Activated CD8-positive, alpha-beta memory T cell treated with anti-CD3 and anti-CD28 coated beads, Interleukin-2, amount 50 U/mL, for 1 hour (primary cell): ENCODE data around the gene CNTLN.
"Not testable (repeated sequence)": the region's sequence is repeated elsewhere in the genome, so short reads cannot be mapped to it uniquely, and the experiment has no call there.

Source experiments
- DNase-seq: peaks from one replicate; pipeline ENCODE4 v3.0.0-alpha.2; 2020; ENCODE audit errors: extremely low read depth

Gene CNTLN

GRCh38 chr9:17509701-17510100 lies 374.9 kb downstream of the CNTLN start:
- no peak for DNase-seq

- DNase-seq, result no peak
Observed at GRCh38 chr9:17519761-17520160, 384.9 kb downstream of the CNTLN start.

GRCh38 chr9:17520268-17521064 lies 385.6 kb downstream of the CNTLN start:
- no peak for DNase-seq

GRCh38 chr9:17521100-17521855 lies 386.4 kb downstream of the CNTLN start:
- no peak for DNase-seq

- DNase-seq, result not testable (repeated sequence)
Observed at GRCh38 chr9:17526726-17527125, 391.9 kb downstream of the CNTLN start.

- DNase-seq, result no peak
Observed at GRCh38 chr9:17528859-17529258, 394.0 kb downstream of the CNTLN start.

GRCh38 chr9:17531642-17532254 lies 396.9 kb downstream of the CNTLN start:
- DNase-seq, result no peak

- no peak for DNase-seq
Observed at GRCh38 chr9:17532461-17532860, 397.6 kb downstream of the CNTLN start.

- DNase-seq, result no peak
Observed at GRCh38 chr9:17535176-17535575, 400.3 kb downstream of the CNTLN start.

GRCh38 chr9:17536027-17536426 lies 401.2 kb downstream of the CNTLN start:
- DNase-seq, result no peak

- no peak for DNase-seq
Observed at GRCh38 chr9:17551023-17551422, 416.2 kb downstream of the CNTLN start.
